Heart left ventricle (tissue), 13 donors: ENCODE data around the gene MED15.

ENCODE experiments used
- CTCF ChIP-seq, 12 donors: fragments of 200-600 bp; sonication (generic) in 4 of 12; IDR thresholded peaks; one replicate each; pipeline versions ENCODE4 v1.5.0 to v1.8.0; 2018 to 2022; ENCODE audit warnings: antibody characterized with exemption in 12 of 12, mild to moderate bottlenecking in 5 of 12
- POLR2A ChIP-seq, 2 donors: fragments of 450-650 bp; IDR thresholded peaks; one replicate each; pipeline ENCODE4 v1.6.1; 2017; ENCODE audit warnings: antibody characterized with exemption in 2 of 2, mild to moderate bottlenecking in 2 of 2, moderate library complexity in 2 of 2
- donor health status: ischemic (EF 13 %, LVEDD 7.1; RV severe dilation, severe dysfunction).
- donor health status: DM: no; HTN: yes; CAD: no.
- donor health status: DM: no; HTN: no; CAD: no.
- donor health status: ischemic (EF 25% LVEDD 6.9; RV normal size, moderate dysfunction).
- donor health status: ischemic (EF 25% LVEDD 5.7; RV mildly dilated, moderate dysfunction).
- donor health status: ischemic (EF 35%, LVEDD 5.7; RV mildly dilated, moderate dysfunction).
- donor health status: nonischemic (EF 11% LVEDD 7.7; RV severe dilation, severe dysfunction).
- donor health status: DM: yes; HTN: yes; CAD: no.
- donor health status: PGD.
- donor health status: ischemic (EF 29% LVEDD 5.4; RV normal size, mild dysfunction).
- donor health status: nonischemic (EF 23%, LVEDD 6.1; RV moderate dilation, normal function).

- no peak for TF ChIP-seq CTCF (IDR thresholded peaks at IDR 0.05)
- no peak for TF ChIP-seq POLR2A (IDR thresholded peaks at IDR 0.05)
These were observed 19.7 kb upstream of the MED15 start for GRCh38 chr22:20487715-20488114.
